H7 (cell line): ENCODE measurements around the gene XPO1. TPM values are rescaled to one million over a fixed set of nuclear protein-coding genes. Genes with fewer than 3 reads are reported as not detected.
A peak's percentile ranks its signal among the peaks of the same experiment; 100 is the strongest.
"Not testable (repeated sequence)": the region's sequence is repeated elsewhere in the genome, so short reads cannot be mapped to it uniquely, and the experiment has no call there.

Experiments used
- DNase-seq: peaks from one replicate; pipeline ENCODE4 v3.0.0; 2012
- H3K27me3 ChIP-seq: 2 replicates; pipeline ENCODE4 v1.6.0; 2011; ENCODE audit warnings: mild to moderate bottlenecking, low read length; ENCODE audit not compliant: control insufficient read depth, insufficient read depth
- H3K36me3 ChIP-seq: replicated peaks from 2 replicates; pipeline ENCODE4 v1.5.1; 2011; ENCODE audit warnings: low read length; ENCODE audit not compliant: control insufficient read depth, insufficient read depth
- H3K4me3 ChIP-seq: 2 replicates; pipeline ENCODE4 v1.5.1; 2011; ENCODE audit warnings: low read depth, mild to moderate bottlenecking, control low read depth, low read length, moderate library complexity; ENCODE audit not compliant: insufficient read depth
- total RNA-seq: library from RNA; depleted of rRNA; stranded (reverse); fragments of >200 nt; shearing (Covaris generic); gene quantifications from 2 replicates; pipeline ENCODE4 v1.2.3, GENCODE V29; 2014

Gene XPO1
- total RNA-seq, 1 experiment from 2014 or later: 197 TPM

DNA sequence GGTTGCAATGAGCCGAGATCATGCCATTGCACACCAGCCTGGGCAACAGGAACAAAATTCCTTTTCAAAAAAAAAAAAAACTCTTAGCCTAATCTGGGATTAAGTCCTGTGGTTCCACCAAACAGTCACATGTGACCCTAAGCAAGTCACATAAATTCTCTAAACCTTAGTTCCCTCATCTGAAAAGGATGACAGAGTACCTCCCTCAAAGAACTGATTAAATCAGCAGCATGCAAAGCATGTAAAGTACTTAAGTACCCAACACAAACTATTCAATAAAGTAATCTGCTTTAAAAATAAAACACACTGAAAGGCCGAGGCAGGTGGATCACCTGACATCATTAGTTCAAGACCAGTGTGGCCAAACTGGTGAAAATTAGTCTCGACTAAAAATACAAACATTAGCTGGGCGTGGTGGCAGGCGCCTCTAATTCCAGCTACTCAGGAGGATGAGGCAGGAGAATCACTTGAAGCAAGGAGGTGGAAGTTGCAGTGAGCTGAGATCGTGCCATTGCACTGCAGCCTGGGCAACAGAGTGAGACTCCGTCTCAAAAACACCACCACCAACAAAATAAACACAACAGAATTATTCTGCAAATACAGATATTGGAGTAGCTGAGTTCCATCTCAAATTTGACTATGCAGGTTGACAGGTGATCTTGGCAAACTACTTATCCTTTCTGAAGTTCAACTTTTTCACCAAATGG is 74.2 kb downstream of the XPO1 start:
- Histone ChIP-seq H3K36me3 (no peaks in the 10 kb centered on the region), H3K27me3 (no peaks in the 10 kb centered on the region), H3K4me3 (no peak overlapping the region)
- DNase-seq: no peak

DNA sequence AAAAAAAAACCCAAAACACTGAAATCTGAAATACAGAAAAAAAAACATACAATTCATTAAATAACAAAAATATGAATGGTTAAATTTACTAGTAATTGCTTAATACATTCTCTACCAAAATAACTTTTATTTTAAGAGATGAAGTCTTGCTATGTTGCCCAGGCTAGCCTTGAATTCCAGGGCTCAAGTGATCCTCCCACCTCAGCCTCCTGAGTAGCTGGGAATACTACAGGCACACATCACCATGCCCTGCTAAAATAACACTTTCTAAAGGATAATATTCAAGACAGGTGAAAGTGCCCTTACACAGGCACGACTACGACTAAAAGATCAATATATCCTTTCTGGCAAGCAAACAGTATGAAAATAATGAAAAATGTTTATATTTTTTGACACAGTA is 76.8 kb downstream of the XPO1 start:
- DNase-seq: no peak
- Histone ChIP-seq H3K36me3 (no peaks in the 10 kb centered on the region), H3K4me3 (no peak overlapping the region), H3K27me3 (no peaks in the 10 kb centered on the region)

DNA sequence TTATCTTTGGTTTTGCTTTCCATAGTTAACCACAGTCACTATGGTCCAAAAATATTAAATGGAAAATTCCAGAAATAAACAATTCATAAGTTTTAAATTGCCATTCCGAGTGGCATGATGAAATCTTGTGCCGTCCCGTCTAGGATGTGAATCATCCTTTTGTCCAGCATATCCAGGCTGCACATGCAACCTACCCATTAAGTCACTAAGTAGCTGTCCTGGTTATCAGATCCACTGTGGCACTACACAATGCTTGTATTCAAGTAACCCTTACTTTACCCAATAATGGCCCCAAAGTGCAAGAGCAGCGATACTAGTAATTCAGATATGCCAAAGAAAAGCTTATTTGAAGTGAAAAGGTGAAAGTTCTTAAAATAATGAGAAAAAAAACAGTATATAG is 78.0 kb downstream of the XPO1 start:
- DNase-seq: no peak
- Histone ChIP-seq H3K4me3 (no peak overlapping the region), H3K36me3 (no peaks in the 10 kb centered on the region), H3K27me3 (no peaks in the 10 kb centered on the region)

DNA sequence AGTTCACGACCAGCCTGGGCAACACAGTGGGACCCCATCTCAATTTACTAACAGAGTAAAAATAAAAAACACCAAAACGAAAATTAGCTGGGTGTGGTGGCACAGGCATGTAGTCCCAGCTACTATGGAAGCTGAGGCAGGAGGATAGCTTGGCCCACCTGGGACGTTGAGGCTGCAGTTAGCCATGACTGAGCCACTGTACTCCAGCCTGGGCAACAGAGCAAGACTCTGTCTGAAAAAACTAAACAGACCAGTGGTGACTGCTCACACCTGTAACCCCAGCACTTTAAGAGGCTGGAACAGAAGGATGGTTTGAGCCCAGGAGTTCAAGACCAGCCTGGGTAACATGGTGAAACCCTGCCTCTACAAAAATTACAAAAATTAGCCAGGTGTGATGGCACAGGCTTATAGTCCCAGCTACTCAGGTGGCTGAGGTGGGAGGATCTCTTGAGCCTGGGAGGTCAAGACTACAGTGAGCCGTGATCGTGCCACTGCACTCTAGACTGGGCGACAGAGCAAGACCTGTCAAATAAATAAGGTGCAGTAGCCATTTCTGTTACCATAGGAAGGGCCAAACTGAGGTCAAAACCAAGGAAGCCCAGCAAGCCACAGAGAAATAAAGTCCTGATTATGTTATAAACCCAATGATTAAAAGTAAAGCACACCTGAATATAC is 81.3 kb downstream of the XPO1 start:
- no peak for DNase-seq
- no peak overlapping the region for H3K4me3 ChIP-seq

DNA sequence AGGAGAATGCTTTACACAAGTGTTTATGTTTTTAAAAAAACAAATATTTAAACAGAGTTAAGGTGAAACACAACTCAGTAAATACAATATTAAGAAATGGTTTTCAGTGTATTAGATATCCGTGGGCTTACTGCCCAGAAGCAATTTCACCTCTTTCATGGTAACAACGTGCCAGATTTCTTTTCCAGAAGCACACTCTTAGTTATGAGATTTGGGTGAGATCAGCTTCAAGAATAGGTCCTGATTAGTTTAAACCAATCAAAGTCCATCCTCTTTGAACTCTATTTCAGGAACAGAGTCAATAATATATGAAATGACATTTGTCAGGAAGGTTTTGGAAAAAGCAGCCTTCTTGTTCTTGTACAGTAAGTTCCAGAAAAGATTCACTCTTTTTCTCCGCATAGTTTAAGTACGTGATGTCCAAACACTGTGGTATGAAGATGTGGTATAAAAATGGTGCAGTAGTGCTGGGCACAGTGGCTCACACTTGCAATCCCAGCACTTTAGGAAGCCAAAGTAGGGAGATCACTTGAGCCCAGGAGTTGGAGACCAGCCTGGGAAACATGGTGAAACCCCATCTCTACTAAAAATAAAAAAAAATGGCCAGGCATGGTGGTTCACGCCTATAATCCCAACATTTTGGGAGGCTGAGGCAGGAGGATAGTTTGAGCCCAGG is 81.9 kb downstream of the XPO1 start:
- DNase-seq: no peak
- H3K27me3 ChIP-seq: no peaks in the 10 kb centered on the region
- no peak overlapping the region for H3K4me3 ChIP-seq
- no peaks in the 10 kb centered on the region for H3K36me3 ChIP-seq

More for the DNA sequence above, 81.3 kb downstream of the XPO1 start:
- H3K36me3 ChIP-seq: no peaks in the 10 kb centered on the region
- H3K27me3 ChIP-seq: no peaks in the 10 kb centered on the region

DNA sequence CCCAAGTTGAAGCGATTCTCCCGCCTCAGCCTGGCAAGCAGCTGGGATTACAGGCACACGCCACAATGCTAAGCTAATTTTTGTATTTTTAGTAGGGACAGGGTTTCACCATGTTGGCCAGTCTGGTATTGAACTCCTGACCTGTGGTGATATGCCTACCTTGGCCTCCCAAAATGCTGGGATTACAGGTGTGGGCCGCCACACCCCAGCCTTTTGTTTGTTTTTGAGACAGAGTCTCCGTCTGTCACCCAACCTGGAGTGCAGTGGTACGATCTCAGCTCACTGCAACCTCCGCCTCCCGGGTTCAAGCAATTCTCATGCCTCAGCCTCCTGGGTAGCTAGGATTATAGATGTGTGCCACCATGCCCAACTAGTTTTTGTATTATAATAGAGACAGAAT is 83.2 kb downstream of the XPO1 start:
- H3K27me3 ChIP-seq, DNase-seq, H3K36me3 ChIP-seq, H3K4me3 ChIP-seq: not testable (repeated sequence)

DNA sequence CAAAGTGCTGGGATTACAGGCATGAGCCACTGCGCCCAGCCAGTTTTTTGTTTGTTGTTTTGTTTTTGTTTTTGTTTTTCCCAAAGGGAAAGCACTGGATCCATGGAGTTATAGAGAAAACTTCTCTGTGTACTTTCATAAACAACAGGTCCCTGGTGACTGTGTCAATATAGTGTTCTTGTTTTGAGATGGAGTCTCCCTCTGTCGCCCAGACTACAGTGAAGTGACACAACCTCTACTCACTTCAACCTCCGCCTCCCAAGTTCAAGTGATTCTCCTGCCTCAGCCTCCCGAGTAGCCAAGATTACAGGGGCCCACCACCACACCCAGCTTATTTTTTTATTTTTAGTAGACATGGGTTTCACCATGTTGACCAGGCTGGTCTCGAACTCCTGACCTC is 83.8 kb downstream of the XPO1 start:
- Histone ChIP-seq H3K27me3 (no peaks in the 10 kb centered on the region), H3K36me3 (no peaks in the 10 kb centered on the region), H3K4me3 (no peak overlapping the region)
- DNase-seq: no peak

DNA sequence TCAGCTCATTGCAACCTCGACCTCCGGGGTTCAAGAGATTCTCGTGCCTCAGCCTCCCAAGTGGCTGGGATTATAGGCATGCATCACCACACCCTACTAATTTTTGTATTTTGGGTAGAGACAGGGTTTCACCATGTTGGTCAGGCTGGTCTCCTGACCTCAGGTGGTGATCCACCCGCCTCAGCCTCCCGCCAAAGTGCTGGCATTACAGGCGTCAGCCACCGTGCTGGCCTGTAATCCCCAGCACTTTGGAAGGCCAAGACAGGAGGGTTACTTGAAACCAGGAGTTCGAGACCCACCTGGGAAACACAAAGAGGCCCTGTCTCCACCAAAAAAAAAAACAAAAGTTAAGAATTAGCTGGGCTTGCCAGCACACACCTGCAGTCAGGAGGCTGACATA is 85.8 kb downstream of the XPO1 start:
- Histone ChIP-seq H3K4me3 (no peak overlapping the region), H3K36me3 (no peaks in the 10 kb centered on the region), H3K27me3 (no peaks in the 10 kb centered on the region)
- DNase-seq: no peak

DNA sequence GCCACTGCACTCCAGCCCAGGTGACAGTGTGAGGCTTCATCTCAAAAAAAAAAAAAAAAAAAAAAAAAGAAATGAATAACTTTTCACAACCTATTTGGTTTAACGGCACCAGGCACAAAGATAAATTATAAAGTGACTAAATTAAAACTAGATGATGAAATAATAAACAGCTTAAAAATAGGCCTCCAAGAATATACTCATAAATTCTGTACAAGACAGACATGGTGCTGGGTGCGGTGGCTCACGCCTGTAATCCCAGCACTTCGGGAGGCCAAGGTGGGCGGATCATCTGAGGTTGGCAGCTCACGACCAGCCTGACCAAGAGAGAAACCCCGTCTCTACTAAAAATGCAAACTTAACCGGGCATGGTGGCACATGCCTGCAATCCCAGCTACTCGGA is 87.0 kb downstream of the XPO1 start:
- Histone ChIP-seq H3K4me3 (no peak overlapping the region), H3K27me3 (no peaks in the 10 kb centered on the region), H3K36me3 (no peaks in the 10 kb centered on the region)
- DNase-seq: no peak

DNA sequence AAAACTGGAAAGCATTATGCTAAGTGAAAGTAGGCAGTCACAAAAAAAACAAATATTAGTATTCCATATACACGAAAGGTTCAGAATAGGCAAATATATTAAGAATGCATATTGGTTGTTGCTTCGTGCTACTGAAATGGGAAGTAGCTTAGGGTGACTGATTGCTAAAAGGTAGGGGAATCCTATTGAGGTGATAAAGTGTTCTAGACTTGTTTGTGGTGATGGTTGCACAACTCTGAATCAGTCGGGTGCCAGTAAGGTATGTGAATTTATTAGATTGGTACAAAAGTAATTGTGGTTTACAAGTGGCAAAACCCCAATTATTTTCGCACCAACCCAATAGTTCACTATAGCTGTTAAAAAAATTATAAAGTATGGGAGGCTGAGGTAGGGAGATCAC is 88.0 kb downstream of the XPO1 start:
- Histone ChIP-seq H3K36me3 (no peaks in the 10 kb centered on the region), H3K27me3 (no peaks in the 10 kb centered on the region), H3K4me3 (no peak overlapping the region)
- no peak for DNase-seq

DNA sequence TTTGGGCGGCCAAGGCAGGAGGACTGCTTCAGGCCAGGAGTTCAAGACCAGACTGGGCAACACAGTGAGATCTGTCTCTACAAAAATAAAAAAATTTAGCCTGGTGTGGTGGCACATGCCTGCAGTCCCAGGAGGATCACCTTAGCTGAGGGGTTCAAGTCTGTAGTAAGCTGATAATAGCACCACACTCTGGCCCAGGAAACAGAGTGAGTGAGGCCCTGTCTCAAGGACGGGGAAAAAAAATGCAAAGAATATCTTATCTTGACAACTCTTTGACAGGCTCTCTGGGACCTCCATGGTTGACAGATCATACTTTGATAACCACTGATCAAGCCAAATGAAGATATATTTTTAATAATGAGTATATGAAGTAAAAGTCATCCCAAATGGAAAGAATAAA is 89.9 kb downstream of the XPO1 start:
- H3K27me3 ChIP-seq: no peaks in the 10 kb centered on the region
- no peaks in the 10 kb centered on the region for H3K36me3 ChIP-seq
- no peak for DNase-seq
- H3K4me3 ChIP-seq: no peak overlapping the region

DNA sequence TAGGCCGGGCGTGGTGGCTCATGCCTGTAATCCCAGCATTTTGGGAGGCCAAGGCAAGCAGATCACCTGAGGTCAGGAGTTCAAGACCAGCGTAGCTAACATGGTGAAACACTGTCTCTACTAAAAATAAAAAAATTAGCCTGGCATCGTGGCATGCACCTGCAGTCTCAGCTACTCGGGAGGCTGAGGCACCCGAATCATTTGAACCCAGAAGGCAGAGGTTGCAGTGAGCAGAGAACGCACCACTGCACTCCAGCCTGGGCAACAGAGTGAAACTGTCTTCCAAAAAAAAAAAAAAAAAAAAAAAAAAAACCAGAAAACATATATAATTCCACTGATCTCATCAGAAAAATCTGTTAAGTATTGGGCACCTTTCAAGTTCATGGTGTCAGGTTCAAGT is 91.2 kb downstream of the XPO1 start:
- H3K27me3 ChIP-seq, DNase-seq, H3K36me3 ChIP-seq, H3K4me3 ChIP-seq: not testable (repeated sequence)

DNA sequence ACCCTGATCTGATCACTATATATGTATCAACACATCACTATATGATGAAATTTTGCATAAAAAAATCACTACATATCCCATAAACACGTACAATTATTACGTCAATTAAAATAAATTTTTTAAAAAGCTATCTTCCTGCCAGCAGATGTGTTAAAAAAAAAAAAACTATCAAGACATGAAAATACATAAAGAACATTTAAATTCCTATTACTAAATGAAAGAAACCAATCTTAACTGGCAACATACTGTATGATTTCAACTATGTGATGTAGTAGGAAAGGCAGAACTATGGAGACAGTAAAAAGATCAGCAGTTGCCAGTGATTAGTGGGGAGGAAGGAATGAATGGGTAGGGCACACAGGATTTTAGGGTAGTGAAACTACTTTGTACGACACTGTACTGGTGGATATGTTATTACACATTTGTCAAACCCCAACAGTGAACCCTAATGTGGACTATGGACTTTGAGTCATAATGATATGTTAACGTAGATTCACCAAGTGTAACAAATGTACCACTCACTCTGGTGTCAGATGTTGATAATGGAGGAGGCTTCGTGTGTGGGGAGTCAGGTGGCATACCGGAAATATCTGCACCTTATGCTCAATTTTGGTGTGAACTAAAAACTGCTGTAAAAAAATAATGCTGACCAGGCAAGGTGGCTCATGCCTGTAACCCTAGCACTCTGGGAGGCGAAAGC is 94.7 kb downstream of the XPO1 start:
- no peak overlapping the region for H3K4me3 ChIP-seq
- no peaks in the 10 kb centered on the region for H3K36me3 ChIP-seq
- DNase-seq: no peak

DNA sequence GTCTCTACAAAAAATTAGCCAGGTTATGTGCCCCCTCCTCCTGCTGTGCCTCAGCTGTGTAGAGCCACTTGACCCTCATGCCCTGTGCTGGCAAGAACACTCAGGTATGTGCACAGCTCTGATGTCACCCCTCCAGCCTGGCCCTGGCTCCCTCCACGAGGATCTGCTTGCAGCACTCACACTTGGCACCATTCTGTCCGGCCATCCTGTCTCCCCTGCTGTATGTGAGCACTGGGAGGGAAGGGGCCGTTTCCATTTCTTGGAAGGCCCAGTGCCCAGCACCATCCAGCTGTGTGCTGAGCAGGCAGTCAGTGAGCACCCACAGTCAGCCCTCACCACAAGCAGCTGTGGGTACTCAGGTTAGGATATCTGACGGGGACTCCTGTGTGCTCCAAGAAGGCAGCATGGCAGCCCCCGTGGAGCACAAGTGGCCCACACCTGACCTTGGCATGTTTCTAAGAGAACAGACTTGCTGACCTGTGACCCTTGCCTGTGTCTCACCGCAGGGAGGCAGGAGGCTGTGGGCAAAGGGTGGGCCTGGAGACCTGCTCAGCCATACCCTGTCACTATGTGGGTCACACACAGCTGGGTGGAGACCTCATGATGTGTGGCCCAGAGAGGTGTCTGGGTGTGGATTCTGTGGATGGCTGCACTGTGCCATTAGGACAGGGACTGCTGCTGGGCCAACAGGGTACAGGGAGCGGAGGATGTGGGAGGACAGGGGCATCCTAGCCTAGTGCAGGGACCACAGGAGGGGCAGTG is 98.7 kb downstream of the XPO1 start:
- Histone ChIP-seq H3K27me3 (no peaks in the 10 kb centered on the region), H3K4me3 (no peak overlapping the region), H3K36me3 (no peaks in the 10 kb centered on the region)
- peak; percentile 11 for DNase-seq

More for the DNA sequence above, 94.7 kb downstream of the XPO1 start:
- no peaks in the 10 kb centered on the region for H3K27me3 ChIP-seq
